SU-DHL-6 (cell line): ENCODE measurements around the gene FAM81A.

Source experiments
- H2AFZ ChIP-seq: fragments of 200-600 bp; sonication (generic); 2 replicates; pipeline ENCODE4 v1.6.1; 2014; ENCODE audit warnings: low read depth, mild to moderate bottlenecking, moderate library complexity, mixed read lengths, antibody characterized with exemption, low read length; ENCODE audit not compliant: severe bottlenecking
- H3F3A ChIP-seq: fragments of 200-600 bp; shearing (Covaris generic); 2 replicates; pipeline ENCODE4 v1.6.0; 2016; ENCODE audit warnings: antibody characterized with exemption, mild to moderate bottlenecking; ENCODE audit not compliant: insufficient read depth
- H3K27ac ChIP-seq: fragments of 200-600 bp; sonication (generic); 2 replicates; pipeline ENCODE4 v1.5.1; 2016; ENCODE audit warnings: low read depth, mild to moderate bottlenecking, low read length, moderate library complexity, mixed read lengths
- H3K27me3 ChIP-seq: fragments of 200-600 bp; sonication (generic), shearing (Covaris generic); 2 replicates; pipeline ENCODE4 v1.6.0; 2014; ENCODE audit warnings: mild to moderate bottlenecking, low read length
- H3K36me3 ChIP-seq: fragments of 200-600 bp; sonication (generic); 2 replicates; pipeline ENCODE4 v1.6.1; 2014; ENCODE audit warnings: mild to moderate bottlenecking, low read length, mixed read lengths
- H3K4me2 ChIP-seq: fragments of 300-600, 200-600 bp; shearing (Covaris generic), sonication (generic); 2 replicates; pipeline ENCODE4 v1.6.0; 2014; ENCODE audit warnings: low read length, low read depth, mild to moderate bottlenecking; ENCODE audit not compliant: poor library complexity, severe bottlenecking
- H3K4me3 ChIP-seq: fragments of 200-600 bp; sonication (generic); 2 replicates; pipeline ENCODE4 v1.5.1; 2014; ENCODE audit warnings: antibody characterized with exemption, low read length, mild to moderate bottlenecking, mixed read lengths; ENCODE audit not compliant: insufficient read depth, poor library complexity, severe bottlenecking
- H3K79me2 ChIP-seq: fragments of 200-600 bp; sonication (generic); 2 replicates; pipeline ENCODE4 v1.6.1; 2014; ENCODE audit warnings: mild to moderate bottlenecking, low read length, moderate library complexity; ENCODE audit not compliant: insufficient read depth
- H3K9ac ChIP-seq: fragments of 200-600 bp; sonication (generic); 2 replicates; pipeline ENCODE4 v1.7.0; 2014; ENCODE audit warnings: mild to moderate bottlenecking, low read length
- H3K9me2 ChIP-seq: fragments of 200-600 bp; sonication (generic); replicated peaks from 2 replicates; pipeline ENCODE4 v1.6.1; 2014; ENCODE audit warnings: low read length; ENCODE audit not compliant: insufficient read depth
- H3K9me3 ChIP-seq: fragments of 200-600 bp; sonication (generic); 2 replicates; pipeline ENCODE4 v1.6.1; 2014; ENCODE audit warnings: low read length, mixed read lengths; ENCODE audit not compliant: insufficient read depth
- H4K20me1 ChIP-seq: fragments of 200-600 bp; sonication (generic); 2 replicates; pipeline ENCODE4 v1.6.1; 2014; ENCODE audit warnings: low read depth, mild to moderate bottlenecking, antibody characterized with exemption, low read length, moderate library complexity, mixed read lengths
- CTCF ChIP-seq: fragments of 200-600 bp; sonication (generic); IDR thresholded peaks from one replicate; pipeline ENCODE4 v1.5.1; 2017; ENCODE audit warnings: antibody characterized with exemption, mild to moderate bottlenecking, low read length, moderate library complexity; ENCODE audit not compliant: insufficient read depth, poor library complexity, severe bottlenecking
- EZH2phosphoT487 ChIP-seq: fragments of 200-600 bp; sonication (generic), shearing (Covaris generic); conservative IDR thresholded peaks from 2 replicates; pipeline ENCODE4 v1.6.1; 2018; ENCODE audit warnings: mild to moderate bottlenecking, antibody characterized with exemption, low read length, moderate library complexity, mixed read lengths

FAM81A gene

GRCh38 chr15:59541750-59542149, 103.8 kb downstream of the FAM81A start:
- H3K27ac ChIP-seq, result no peak overlapping the region
- H3K4me3 ChIP-seq, result no peak overlapping the region
- H3K27me3 ChIP-seq, result no peaks in the 10 kb centered on the region
- H3K9me3 ChIP-seq, result no peaks in the 10 kb centered on the region
- no peak overlapping the region for H3K4me2 ChIP-seq
- no peaks in the 10 kb centered on the region for H3K79me2 ChIP-seq
- TF ChIP-seq CTCF, result no peak
- no peak for TF ChIP-seq EZH2phosphoT487
- H3K9me2 ChIP-seq, result no peaks in the 10 kb centered on the region
- H4K20me1 ChIP-seq, result no peaks in the 10 kb centered on the region
- H3F3A ChIP-seq, result no peaks in the 10 kb centered on the region
- H3K9ac ChIP-seq, result no peak overlapping the region
- no peaks in the 10 kb centered on the region for H3K36me3 ChIP-seq
- H2AFZ ChIP-seq, result no peak overlapping the region

GRCh38 chr15:59543721-59544547, 105.9 kb downstream of the FAM81A start:
- H3K9me3 ChIP-seq, result no peaks in the 10 kb centered on the region
- no peaks in the 10 kb centered on the region for H4K20me1 ChIP-seq
- no peaks in the 10 kb centered on the region for H3F3A ChIP-seq
- no peaks in the 10 kb centered on the region for H3K27me3 ChIP-seq
- no peaks in the 10 kb centered on the region for H3K36me3 ChIP-seq
- no peak overlapping the region for H3K4me3 ChIP-seq
- no peak for TF ChIP-seq EZH2phosphoT487
- TF ChIP-seq CTCF, result no peak
- H3K4me2 ChIP-seq, result peak overlapping the region; percentile 1
- H3K79me2 ChIP-seq, result no peaks in the 10 kb centered on the region
- no peak overlapping the region for H3K27ac ChIP-seq
- no peak overlapping the region for H3K9ac ChIP-seq
- H2AFZ ChIP-seq, result peak overlapping the region; percentile 21
- H3K9me2 ChIP-seq, result no peaks in the 10 kb centered on the region

GRCh38 chr15:59545573-59545972, 107.6 kb downstream of the FAM81A start:
- Histone ChIP-seq H3K27ac (no peak overlapping the region), H3K27me3 (no peaks in the 10 kb centered on the region), H3K79me2 (no peaks in the 10 kb centered on the region), H4K20me1 (no peaks in the 10 kb centered on the region), H3F3A (no peaks in the 10 kb centered on the region), H2AFZ (no peak overlapping the region), H3K9me3 (no peaks in the 10 kb centered on the region), H3K36me3 (no peaks in the 10 kb centered on the region), H3K4me3 (no peak overlapping the region), H3K9me2 (no peaks in the 10 kb centered on the region), H3K4me2 (no peak overlapping the region), H3K9ac (no peak overlapping the region)
- TF ChIP-seq CTCF (no peak), EZH2phosphoT487 (no peak)
